Neutrophil (primary cell): Measurements from ENCODE around the gene VSTM2B.

Experiments
- H3K27ac ChIP-seq: fragments of 200-600 bp; sonication (generic); 2 replicates; pipeline ENCODE4 v1.5.1; 2016; ENCODE audit warnings: mild to moderate bottlenecking, moderate library complexity
- H3K27me3 ChIP-seq: fragments of 200-600 bp; sonication (generic); 2 replicates; pipeline ENCODE4 v1.6.0; 2016; ENCODE audit warnings: mild to moderate bottlenecking
- H3K36me3 ChIP-seq: fragments of 200-600 bp; sonication (generic); 2 replicates; pipeline ENCODE4 v1.5.1; 2017
- H3K4me1 ChIP-seq, 2 experiments: fragments of 200-600 bp in 1 of 2; sonication (generic) in 1 of 2; 1 replicate in 1 of 2; 2 replicates in 1 of 2; pipeline versions ENCODE4 v1.5.1 to v1.6.1; 2013 to 2016; ENCODE audit warnings: low read depth in 1 of 2, low read length in 1 of 2, mild to moderate bottlenecking in 1 of 2, moderate library complexity in 1 of 2; ENCODE audit not compliant: control insufficient read depth in 1 of 2, insufficient read depth in 1 of 2
- H3K4me3 ChIP-seq, 2 experiments: fragments of 200-600 bp in 1 of 2; sonication (generic) in 1 of 2; 1 replicate in 1 of 2; 2 replicates in 1 of 2; pipeline ENCODE4 v1.5.1; 2013 to 2016; ENCODE audit warnings: low read depth in 1 of 2, low read length in 1 of 2, mild to moderate bottlenecking in 1 of 2, moderate library complexity in 1 of 2
- H3K9me3 ChIP-seq: fragments of 200-600 bp; sonication (generic); 2 replicates; pipeline ENCODE4 v1.5.1; 2016
- CTCF ChIP-seq: fragments of 200-600 bp; sonication (generic); IDR thresholded peaks from 2 replicates; pipeline ENCODE4 v1.5.1; 2016; ENCODE audit warnings: antibody characterized with exemption

VSTM2B gene

GRCh38 chr19:29535214-29535831, 9.5 kb downstream of the VSTM2B start:
- Histone ChIP-seq H3K4me3 (no peak overlapping the region), H3K27ac (no peak overlapping the region), H3K9me3 (no peaks in the 10 kb centered on the region), H3K4me1 (no peaks in the 10 kb centered on the region), H3K27me3 (peaks cover 64% of the 10 kb centered on the region), H3K36me3 (no peaks in the 10 kb centered on the region)
- TF ChIP-seq CTCF: no peak

- Histone ChIP-seq H3K9me3 (no peaks in the 10 kb centered on the region), H3K36me3 (no peaks in the 10 kb centered on the region), H3K27me3 (peaks cover 57% of the 10 kb centered on the region), H3K4me3 (no peak overlapping the region), H3K4me1 (no peaks in the 10 kb centered on the region), H3K27ac (no peak overlapping the region)
- TF ChIP-seq CTCF: no peak
Measured at GRCh38 chr19:29535984-29536508, 10.3 kb downstream of the VSTM2B start.

GRCh38 chr19:29537181-29537580, 11.4 kb downstream of the VSTM2B start:
- peaks cover 46% of the 10 kb centered on the region for H3K27me3 ChIP-seq
- H3K36me3 ChIP-seq: no peaks in the 10 kb centered on the region
- TF ChIP-seq CTCF: no peak
- H3K4me3 ChIP-seq: no peak overlapping the region
- no peaks in the 10 kb centered on the region for H3K9me3 ChIP-seq
- H3K27ac ChIP-seq: no peak overlapping the region
- no peaks in the 10 kb centered on the region for H3K4me1 ChIP-seq

- Histone ChIP-seq H3K36me3 (no peaks in the 10 kb centered on the region), H3K27me3 (peaks cover 42% of the 10 kb centered on the region), H3K27ac (no peak overlapping the region), H3K9me3 (no peaks in the 10 kb centered on the region), H3K4me3 (no peak overlapping the region), H3K4me1 (no peaks in the 10 kb centered on the region)
- TF ChIP-seq CTCF: no peak
Measured at GRCh38 chr19:29537601-29538000, 11.8 kb downstream of the VSTM2B start.

GRCh38 chr19:29538146-29538545, 12.4 kb downstream of the VSTM2B start:
- Histone ChIP-seq H3K9me3 (no peaks in the 10 kb centered on the region), H3K27ac (no peak overlapping the region), H3K4me1 (no peaks in the 10 kb centered on the region), H3K36me3 (no peaks in the 10 kb centered on the region), H3K27me3 (peaks cover 36% of the 10 kb centered on the region), H3K4me3 (no peak overlapping the region)
- no peak for TF ChIP-seq CTCF
